ENCODE data around the gene RASA1. TPM values are rescaled to one million over a fixed set of nuclear protein-coding genes. Genes with fewer than 3 reads are reported as not detected.

Gene RASA1
- total RNA-seq, 1 donor from 2014 or later: 36.6 TPM

- peaks cover 6% of the 10 kb centered on the region for H3K4me1 Mint-ChIP-seq
- peak overlapping the region; percentile 56 for H3K27ac Mint-ChIP-seq
- DNase-seq (ENCODE audit: low spot score in 2 of 2, unreplicated experiment in 2 of 2): no peak
These were observed 80.2 kb downstream of the RASA1 start for GRCh38 chr5:87347841-87348240.

GRCh38 chr5:87354496-87354895, 86.8 kb downstream of the RASA1 start:
- TF ChIP-seq CTCF (IDR thresholded peaks at IDR 0.05; ENCODE audit: unreplicated experiment): no peak
- H3K9me3 Mint-ChIP-seq: peaks cover 13% of the 10 kb centered on the region
- DNase-seq (ENCODE audit: low spot score in 2 of 2, unreplicated experiment in 2 of 2): no peak
- peaks cover 37% of the 10 kb centered on the region for H3K36me3 Mint-ChIP-seq
- no peak overlapping the region for H3K27ac Mint-ChIP-seq
- H3K4me3 Mint-ChIP-seq: no peak overlapping the region
- H3K27me3 Mint-ChIP-seq (ENCODE audit: low read depth): no peaks in the 10 kb centered on the region
- H3K4me1 Mint-ChIP-seq: no peaks in the 10 kb centered on the region

More at GRCh38 chr5:87347841-87348240, 80.2 kb downstream of the RASA1 start:
- Mint-ChIP-seq H3K4me3 (no peak overlapping the region), H3K36me3 (peaks cover 23% of the 10 kb centered on the region), H3K27me3 (ENCODE audit: low read depth) (no peaks in the 10 kb centered on the region), H3K9me3 (peaks cover 11% of the 10 kb centered on the region)
- no peak for TF ChIP-seq CTCF (IDR thresholded peaks at IDR 0.05; ENCODE audit: unreplicated experiment)

- Mint-ChIP-seq H3K4me3 (no peak overlapping the region), H3K27me3 (ENCODE audit: low read depth) (no peaks in the 10 kb centered on the region), H3K4me1 (peaks cover 3% of the 10 kb centered on the region), H3K9me3 (peaks cover 13% of the 10 kb centered on the region), H3K27ac (no peak overlapping the region), H3K36me3 (peaks cover 31% of the 10 kb centered on the region)
- no peak for DNase-seq (ENCODE audit: low spot score in 2 of 2, unreplicated experiment in 2 of 2)
- no peak for TF ChIP-seq CTCF (IDR thresholded peaks at IDR 0.05; ENCODE audit: unreplicated experiment)
These were observed 91.4 kb downstream of the RASA1 start for GRCh38 chr5:87359106-87359505.

GRCh38 chr5:87360132-87360531, 92.4 kb downstream of the RASA1 start:
- no peak overlapping the region for H3K27ac Mint-ChIP-seq

DNA sequence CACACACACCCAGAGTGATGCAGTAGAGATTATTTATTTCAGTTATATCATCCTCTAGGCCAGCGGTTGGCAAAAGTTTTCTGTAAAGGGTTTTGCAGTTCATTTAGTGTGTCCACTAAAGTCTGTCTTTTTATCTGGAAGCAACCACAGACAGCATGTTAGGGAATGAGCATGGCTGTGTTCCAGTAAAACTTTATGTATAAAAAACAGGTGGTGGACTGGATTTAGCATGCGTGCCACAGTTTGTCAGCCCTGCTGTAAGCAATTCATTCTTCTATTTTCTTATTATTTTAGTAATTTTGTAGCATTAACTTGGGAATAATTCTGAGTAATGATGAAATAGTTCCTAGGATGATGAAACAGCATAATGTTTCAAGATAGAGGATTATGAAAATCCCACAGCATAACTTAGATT, 93.4 kb downstream of the RASA1 start:
- TF ChIP-seq CTCF (IDR thresholded peaks at IDR 0.05; ENCODE audit: unreplicated experiment): no peak
- DNase-seq (ENCODE audit: low spot score in 2 of 2, unreplicated experiment in 2 of 2): no peak
- Mint-ChIP-seq H3K4me3 (no peak overlapping the region), H3K9me3 (no peaks in the 10 kb centered on the region), H3K36me3 (peaks cover 13% of the 10 kb centered on the region), H3K4me1 (peaks cover 3% of the 10 kb centered on the region), H3K27me3 (ENCODE audit: low read depth) (no peaks in the 10 kb centered on the region), H3K27ac (peak overlapping the region; percentile 44)

More at GRCh38 chr5:87360132-87360531, 92.4 kb downstream of the RASA1 start:
- H3K36me3 Mint-ChIP-seq: peaks cover 21% of the 10 kb centered on the region
- no peak for DNase-seq (ENCODE audit: low spot score in 2 of 2, unreplicated experiment in 2 of 2)
- no peak overlapping the region for H3K4me3 Mint-ChIP-seq
- peaks cover 6% of the 10 kb centered on the region for H3K9me3 Mint-ChIP-seq
- peaks cover 3% of the 10 kb centered on the region for H3K4me1 Mint-ChIP-seq
- no peaks in the 10 kb centered on the region for H3K27me3 Mint-ChIP-seq (ENCODE audit: low read depth)
- no peak for TF ChIP-seq CTCF (IDR thresholded peaks at IDR 0.05; ENCODE audit: unreplicated experiment)
